Cardiac fibroblast (primary cell): ENCODE results near the gene DYRK1A.

Source experiments
- DNase-seq, 2 donors: peaks; one replicate each; pipeline versions ENCODE4 v3.0.0 to v3.0.0-alpha.2; 2010; ENCODE audit warnings: low read depth in 2 of 2
- H3K4me3 ChIP-seq, 2 donors: replicated peaks in 1 of 2; 1 replicate in 1 of 2; 2 replicates in 1 of 2; pipeline ENCODE4 v1.5.1; 2011; ENCODE audit warnings: low read depth in 2 of 2, low read length in 2 of 2, mild to moderate bottlenecking in 2 of 2, moderate library complexity in 1 of 2
- CTCF ChIP-seq: IDR thresholded peaks from one replicate; pipeline ENCODE4 v1.5.1; 2011; ENCODE audit warnings: low read depth, mild to moderate bottlenecking, low read length, inconsistent platforms

DYRK1A gene

GRCh38 chr21:37375866-37376574 lies 9.4 kb downstream of the DYRK1A start:
- no peak overlapping the region for H3K4me3 ChIP-seq

GRCh38 chr21:37378700-37379139 lies 12.1 kb downstream of the DYRK1A start:
- TF ChIP-seq CTCF: no peak
- DNase-seq: no peak

More at GRCh38 chr21:37375866-37376574, 9.4 kb downstream of the DYRK1A start:
- no peak for DNase-seq
- no peak for TF ChIP-seq CTCF

GRCh38 chr21:37380349-37381323 lies 14.1 kb downstream of the DYRK1A start:
- DNase-seq: no peak

More at GRCh38 chr21:37378700-37379139, 12.1 kb downstream of the DYRK1A start:
- no peak overlapping the region for H3K4me3 ChIP-seq

GRCh38 chr21:37381883-37382585 lies 15.5 kb downstream of the DYRK1A start:
- no peak for TF ChIP-seq CTCF
- no peak overlapping the region for H3K4me3 ChIP-seq
- no peak for DNase-seq

More at GRCh38 chr21:37380349-37381323, 14.1 kb downstream of the DYRK1A start:
- no peak overlapping the region for H3K4me3 ChIP-seq
- TF ChIP-seq CTCF: no peak

GRCh38 chr21:37383086-37383485 lies 16.5 kb downstream of the DYRK1A start:
- no peak overlapping the region for H3K4me3 ChIP-seq
- TF ChIP-seq CTCF: no peak
- DNase-seq: peak; percentile 56 to 70

- DNase-seq: no peak
- TF ChIP-seq CTCF: no peak
- H3K4me3 ChIP-seq: no peak overlapping the region
Observed at GRCh38 chr21:37383784-37384311, 17.3 kb downstream of the DYRK1A start.
